Glutamatergic neuron (in vitro differentiated cells): ENCODE data around the gene GMDS. TPM values are rescaled to one million over a fixed set of nuclear protein-coding genes. Genes with fewer than 3 reads are reported as not detected.

Experiments used
- DNase-seq: peaks from one replicate; pipeline ENCODE4 v3.0.0; 2022
- H3K27ac Mint-ChIP-seq: one replicate; pipeline ENCODE4 v1.8.0; 2020; ENCODE audit warnings: mild to moderate bottlenecking, mixed read lengths, inconsistent platforms; ENCODE audit not compliant: unreplicated experiment
- H3K27me3 Mint-ChIP-seq: one replicate; pipeline ENCODE4 v1.8.0; 2020; ENCODE audit warnings: mild to moderate bottlenecking, moderate library complexity, mixed read lengths, inconsistent platforms; ENCODE audit not compliant: unreplicated experiment
- H3K36me3 Mint-ChIP-seq: one replicate; pipeline ENCODE4 v1.8.0; 2020; ENCODE audit warnings: mild to moderate bottlenecking, mixed read lengths, inconsistent platforms; ENCODE audit not compliant: unreplicated experiment
- H3K4me1 Mint-ChIP-seq: one replicate; pipeline ENCODE4 v1.8.0; 2020; ENCODE audit warnings: mild to moderate bottlenecking, low read depth, mixed read lengths, inconsistent platforms; ENCODE audit not compliant: unreplicated experiment
- H3K4me3 Mint-ChIP-seq: one replicate; pipeline ENCODE4 v1.8.0; 2020; ENCODE audit warnings: mild to moderate bottlenecking, mixed read lengths, inconsistent platforms; ENCODE audit not compliant: unreplicated experiment
- H3K9me3 Mint-ChIP-seq: one replicate; pipeline ENCODE4 v1.8.0; 2020; ENCODE audit warnings: mild to moderate bottlenecking, moderate library complexity, mixed read lengths, inconsistent platforms; ENCODE audit not compliant: unreplicated experiment
- CTCF ChIP-seq: fragments of 200-600 bp; sonication (generic); IDR thresholded peaks from one replicate; pipeline ENCODE4 v1.5.0; 2021; ENCODE audit not compliant: partially characterized antibody, unreplicated experiment
- total RNA-seq: library from RNA; stranded (reverse); fragmentation: NEBNext Ultra II Directional; extraction: Animal tissue kit (Norgen Biotek cat#: 25700); gene quantifications from one replicate; pipeline ENCODE4 v1.2.1, GENCODE V29; 2021; ENCODE audit not compliant: unreplicated experiment

The GMDS gene
- total RNA-seq, 1 donor from 2014 or later: 8.9 TPM

- no peak for DNase-seq
- TF ChIP-seq CTCF: no peak
- Mint-ChIP-seq H3K27ac (no peak overlapping the region), H3K4me1 (peaks cover 33% of the 10 kb centered on the region), H3K27me3 (peaks cover 1% of the 10 kb centered on the region), H3K4me3 (no peak overlapping the region), H3K9me3 (peaks cover 4% of the 10 kb centered on the region), H3K36me3 (no peaks in the 10 kb centered on the region)
Observed at GRCh38 chr6:1856381-1856780, 389.0 kb downstream of the GMDS start.

GRCh38 chr6:1855890-1856289 lies 389.5 kb downstream of the GMDS start:
- no peak overlapping the region for H3K27ac Mint-ChIP-seq
- H3K27me3 Mint-ChIP-seq: peaks cover 1% of the 10 kb centered on the region
- TF ChIP-seq CTCF: no peak
- no peak overlapping the region for H3K4me3 Mint-ChIP-seq
- H3K9me3 Mint-ChIP-seq: peaks cover 4% of the 10 kb centered on the region
- H3K36me3 Mint-ChIP-seq: no peaks in the 10 kb centered on the region
- H3K4me1 Mint-ChIP-seq: peaks cover 31% of the 10 kb centered on the region
- no peak for DNase-seq

GRCh38 chr6:1854296-1854695 lies 391.1 kb downstream of the GMDS start:
- H3K4me3 Mint-ChIP-seq: no peak overlapping the region
- no peak for DNase-seq
- H3K36me3 Mint-ChIP-seq: no peaks in the 10 kb centered on the region
- H3K27ac Mint-ChIP-seq: peak overlapping the region; percentile 20
- peaks cover 41% of the 10 kb centered on the region for H3K4me1 Mint-ChIP-seq
- peaks cover 3% of the 10 kb centered on the region for H3K27me3 Mint-ChIP-seq
- H3K9me3 Mint-ChIP-seq: peaks cover 3% of the 10 kb centered on the region
- no peak for TF ChIP-seq CTCF

- Mint-ChIP-seq H3K27ac (no peak overlapping the region), H3K27me3 (peaks cover 3% of the 10 kb centered on the region), H3K4me3 (no peak overlapping the region), H3K36me3 (no peaks in the 10 kb centered on the region), H3K9me3 (peaks cover 3% of the 10 kb centered on the region), H3K4me1 (peaks cover 43% of the 10 kb centered on the region)
- DNase-seq: no peak
- TF ChIP-seq CTCF: no peak
Observed at GRCh38 chr6:1853761-1854160, 391.6 kb downstream of the GMDS start.

GRCh38 chr6:1851681-1852456 lies 393.5 kb downstream of the GMDS start:
- H3K27ac Mint-ChIP-seq: peak overlapping the region; percentile 39
- H3K9me3 Mint-ChIP-seq: peaks cover 3% of the 10 kb centered on the region
- DNase-seq: no peak
- peaks cover 46% of the 10 kb centered on the region for H3K4me1 Mint-ChIP-seq
- H3K36me3 Mint-ChIP-seq: peaks cover 7% of the 10 kb centered on the region
- no peak for TF ChIP-seq CTCF
- no peak overlapping the region for H3K4me3 Mint-ChIP-seq
- peaks cover 3% of the 10 kb centered on the region for H3K27me3 Mint-ChIP-seq
